RPMI7951 (cell line): ENCODE data around the gene ZDHHC23. TPM values are rescaled to one million over a fixed set of nuclear protein-coding genes. Genes with fewer than 3 reads are reported as not detected.

ENCODE experiments used
- DNase-seq: peaks from one replicate; pipeline ENCODE4 v3.0.0-alpha.2; 2012; ENCODE audit warnings: low read depth
- total RNA-seq: library from RNA; depleted of rRNA; stranded (reverse); fragments of >200 nt; shearing (Covaris generic); gene quantifications from 2 replicates; pipeline ENCODE4 v1.2.3, GENCODE V29; 2014; rRNA removed

Gene ZDHHC23
- total RNA-seq, 1 experiment from 2014 or later = 1.3 TPM

DNA sequence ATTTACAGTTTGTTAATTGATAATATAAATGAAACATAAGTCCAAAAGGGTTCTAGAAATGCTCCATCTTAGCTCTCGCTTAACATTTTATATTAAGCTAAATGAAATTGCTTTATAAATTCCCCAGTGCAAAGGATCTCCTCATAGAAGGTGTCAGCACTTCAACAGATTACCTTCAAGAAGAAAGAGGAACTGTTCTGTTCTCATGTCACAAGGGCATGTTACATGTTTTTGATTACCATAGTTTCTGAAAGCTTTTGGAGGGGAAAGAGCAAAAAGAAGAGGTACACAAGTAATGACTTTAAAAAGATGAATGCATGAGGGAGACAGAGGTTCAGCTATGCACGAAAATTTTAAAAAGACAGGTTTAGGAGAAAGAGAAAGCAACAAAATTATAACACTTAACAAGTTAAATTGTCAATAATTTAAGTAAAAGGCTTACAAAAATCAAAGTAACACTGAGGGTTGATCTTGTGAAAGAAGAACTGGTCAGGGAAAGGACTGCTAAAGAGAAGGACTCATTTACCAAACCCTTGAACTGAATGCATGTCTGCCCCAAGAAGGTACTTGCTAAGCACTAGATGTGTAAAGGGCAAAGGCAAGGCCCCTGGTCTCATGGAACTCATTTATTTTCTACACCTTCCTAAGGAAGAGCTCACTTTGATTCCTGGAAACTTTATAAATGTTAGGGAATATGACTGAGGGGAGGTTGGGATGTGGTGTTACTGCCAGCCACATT, 63.4 kb downstream of the ZDHHC23 start:
- no peak for DNase-seq

Other genes starting within 250 kb of the ZDHHC23 start
- gene NAA50, start 201.8 kb upstream of the ZDHHC23 start, total RNA-seq = 203 and 212 TPM in 2 replicates
- 65.1 and 75.0 TPM in 2 replicates for gene ATP6V1A, start 201.0 kb upstream of the ZDHHC23 start, total RNA-seq
- gene GRAMD1C, start 109.2 kb upstream of the ZDHHC23 start, total RNA-seq = 3.6 and 6.0 TPM in 2 replicates
- 0.96 and 1.6 TPM in 2 replicates for gene CCDC191, start 108.5 kb downstream of the ZDHHC23 start, total RNA-seq
- gene QTRT2, start 108.7 kb downstream of the ZDHHC23 start, total RNA-seq = 17.7 and 20.4 TPM in 2 replicates
- gene DRD3, start 231.0 kb downstream of the ZDHHC23 start, total RNA-seq = not detected in 2 replicates